CD4-positive, alpha-beta T cell treated with Interleukin-12 subunit alpha and Interleukin-12 subunit beta, for 1 hour (primary cell): Measurements from ENCODE around the gene SULF2.
A peak's percentile ranks its signal among the peaks of the same experiment; 100 is the strongest.

Experiments used
- DNase-seq: peaks from one replicate; pipeline ENCODE4 v3.0.0-alpha.2; 2020

The SULF2 gene

DNA sequence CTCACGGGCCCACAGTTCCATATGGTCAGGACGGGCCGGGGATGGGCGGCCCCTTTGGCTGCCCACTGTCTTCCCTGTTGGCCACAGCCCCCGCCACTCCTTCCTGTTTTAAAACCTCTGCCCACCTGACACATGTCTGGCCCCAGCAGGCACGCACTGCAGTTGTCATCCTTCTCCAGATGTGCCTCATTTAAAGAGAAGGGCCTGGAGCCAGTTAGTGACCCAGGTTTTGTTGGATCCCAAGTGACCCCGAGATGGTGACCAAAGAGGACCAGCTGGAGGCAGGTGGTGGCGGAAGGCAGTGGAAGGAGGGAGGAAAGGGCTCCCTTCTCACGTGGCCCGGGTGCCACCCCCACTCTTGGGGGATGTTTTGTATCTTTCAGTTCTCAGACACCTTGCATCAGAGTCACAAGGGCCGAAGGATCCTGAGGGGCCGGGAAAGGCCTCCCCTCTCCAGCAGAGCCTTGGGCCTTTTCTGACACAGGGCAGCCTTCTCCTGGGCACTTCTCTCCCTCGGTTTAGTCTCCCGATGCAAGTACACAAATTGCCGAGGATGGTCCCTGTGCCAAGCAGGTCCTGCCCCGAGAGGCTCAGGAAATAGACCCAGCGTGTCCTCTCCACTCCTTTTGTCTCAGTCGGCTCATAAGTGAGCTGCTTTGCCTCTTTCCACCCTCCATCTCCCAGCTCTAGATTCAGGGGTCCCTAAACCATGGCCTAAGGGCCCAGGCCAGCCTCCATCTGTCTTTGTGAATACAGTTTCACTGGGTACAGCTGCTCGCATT lies 117.6 kb downstream of the SULF2 start:
- no peak for DNase-seq

DNA sequence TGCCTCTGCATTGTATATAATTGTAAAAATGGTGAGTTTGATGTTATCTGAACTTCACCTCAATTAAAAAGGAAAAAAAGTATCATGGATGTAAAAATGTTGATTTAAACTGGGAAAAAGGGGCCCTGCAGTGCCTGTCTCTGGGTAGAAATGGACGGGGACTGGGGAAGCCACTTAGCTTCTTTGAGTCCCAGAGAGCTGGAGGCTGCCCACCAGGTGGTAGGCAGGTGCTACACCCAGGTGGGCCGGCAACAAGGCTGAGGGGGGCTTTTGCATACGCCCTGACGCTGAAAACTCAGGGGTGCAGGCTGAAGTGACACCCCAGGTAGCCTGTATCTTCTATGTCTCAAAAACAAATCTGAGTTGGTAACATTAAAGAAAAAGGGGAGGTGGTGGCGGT lies 118.2 kb downstream of the SULF2 start:
- DNase-seq, result no peak

GRCh38 chr20:47666304-47666703 lies 119.0 kb downstream of the SULF2 start:
- no peak for DNase-seq

- DNase-seq, result no peak
Measured at GRCh38 chr20:47665221-47665991, 119.9 kb downstream of the SULF2 start.

DNA sequence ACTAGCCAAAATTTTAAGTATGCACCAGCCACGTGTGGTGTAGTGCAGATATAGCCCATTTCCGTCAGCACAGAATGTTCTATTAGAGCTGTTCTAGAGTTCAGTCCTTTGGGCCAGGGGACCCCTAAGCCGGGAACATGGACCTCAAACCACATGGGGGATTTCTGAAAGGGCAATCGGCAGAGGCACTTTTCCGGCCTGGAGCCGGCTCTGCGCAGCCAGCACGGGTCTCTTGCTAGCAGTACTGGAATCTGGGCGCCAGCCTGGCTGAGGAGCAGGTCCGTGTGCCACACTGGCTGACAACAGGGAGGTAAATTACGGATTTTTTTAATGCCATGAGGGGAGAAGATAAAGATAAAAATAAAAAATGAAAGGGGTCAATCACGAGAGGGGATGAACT lies 120.5 kb downstream of the SULF2 start:
- DNase-seq, result no peak

GRCh38 chr20:47664068-47664437 lies 121.2 kb downstream of the SULF2 start:
- DNase-seq, result no peak

DNA sequence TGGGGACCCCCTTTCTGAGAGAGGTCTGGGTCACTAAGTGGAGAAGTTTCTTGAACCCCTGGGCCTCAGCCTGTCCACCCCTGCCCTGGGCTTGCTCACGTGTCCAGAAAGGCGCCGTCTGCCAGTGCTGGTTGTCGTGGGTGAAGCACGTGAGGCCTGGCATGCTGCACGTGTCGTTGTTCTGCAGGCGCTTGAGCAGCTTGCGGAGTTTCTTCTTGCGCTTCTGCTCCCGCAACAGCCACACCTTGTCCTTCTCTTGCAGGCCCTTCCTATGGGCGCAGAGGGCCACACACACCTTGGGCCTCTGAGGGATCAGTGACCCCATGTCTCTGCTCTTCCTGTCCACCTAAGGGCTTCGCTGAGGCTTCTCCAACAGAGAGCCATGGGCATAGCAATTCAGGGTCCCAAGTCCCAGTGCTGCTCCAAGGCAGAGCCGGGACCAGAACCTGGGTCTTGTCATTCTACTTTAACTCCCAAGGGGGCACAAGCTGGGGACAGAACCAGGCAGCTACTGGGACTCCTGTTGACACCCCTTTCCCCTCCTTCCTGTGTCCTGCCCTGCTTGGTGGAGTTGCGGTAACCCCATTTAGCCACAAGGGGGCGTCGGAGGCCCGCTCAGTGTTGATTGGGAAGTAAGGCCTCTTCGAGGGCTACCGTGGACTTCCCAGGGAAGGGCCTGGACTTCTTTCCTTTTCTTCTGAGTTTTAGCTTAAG lies 121.8 kb downstream of the SULF2 start:
- peak; percentile 69 for DNase-seq

DNA sequence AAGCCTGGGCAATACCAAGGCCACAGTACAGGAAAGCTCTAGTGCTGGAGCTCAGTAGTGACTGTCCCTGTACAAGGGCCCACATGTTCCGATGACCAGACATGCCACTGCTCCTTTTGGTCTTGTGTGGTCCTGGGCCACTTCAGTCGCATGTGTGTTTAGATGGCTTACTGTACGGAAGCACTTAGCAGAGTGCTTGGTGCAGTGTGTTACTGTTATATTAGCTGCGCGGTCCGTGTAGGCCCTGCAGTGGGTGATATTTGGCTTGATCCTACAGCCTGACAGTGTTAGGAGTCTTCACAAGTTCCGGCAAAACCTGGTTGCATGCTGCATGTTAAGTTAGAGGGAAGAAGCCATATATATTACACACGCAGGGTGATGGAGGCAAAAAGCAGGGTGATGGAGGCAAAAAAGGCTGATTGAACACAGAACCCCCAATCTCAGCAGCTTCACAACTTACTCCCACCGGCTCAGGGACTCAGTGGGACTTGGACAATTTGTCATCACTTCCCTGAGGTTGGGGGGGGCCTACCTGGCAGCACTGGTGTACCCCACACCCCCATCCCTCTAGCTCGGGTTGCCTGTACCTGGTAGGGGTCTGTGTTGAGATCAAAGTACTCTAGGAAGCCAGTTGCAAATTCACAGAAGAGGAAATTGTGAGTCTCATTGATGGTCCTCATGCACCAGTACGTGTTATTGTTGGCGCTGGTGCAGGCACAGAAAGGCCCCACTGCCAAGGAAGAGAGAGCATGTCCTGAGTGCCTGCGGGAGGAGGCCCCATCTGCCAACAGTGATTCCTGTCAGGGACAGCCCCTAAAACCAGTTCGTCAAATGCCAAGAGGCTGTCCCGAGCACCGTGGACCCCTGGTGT lies 122.6 kb downstream of the SULF2 start:
- no peak for DNase-seq

DNA sequence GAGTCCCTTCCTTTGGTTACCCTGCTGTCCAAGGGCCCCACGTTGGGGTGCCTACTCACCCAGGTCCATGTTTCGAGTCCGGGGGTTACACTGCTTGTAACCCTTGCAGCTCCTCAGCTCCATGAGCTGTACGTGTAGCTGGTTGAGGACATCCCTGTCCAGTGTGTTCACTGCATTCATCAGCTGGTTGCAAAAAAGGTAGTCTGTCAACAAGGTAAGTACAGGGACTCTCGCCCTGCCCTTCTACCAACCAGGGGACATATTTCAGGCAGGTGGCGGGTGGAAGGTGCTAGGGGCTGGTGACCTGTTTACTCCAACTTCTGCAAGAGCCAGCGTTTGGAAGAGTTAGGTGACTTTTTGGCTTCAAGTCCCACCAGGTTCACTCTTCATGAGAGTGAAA lies 123.6 kb downstream of the SULF2 start:
- no peak for DNase-seq

GRCh38 chr20:47660983-47661700 lies 124.1 kb downstream of the SULF2 start:
- DNase-seq, result no peak

DNA sequence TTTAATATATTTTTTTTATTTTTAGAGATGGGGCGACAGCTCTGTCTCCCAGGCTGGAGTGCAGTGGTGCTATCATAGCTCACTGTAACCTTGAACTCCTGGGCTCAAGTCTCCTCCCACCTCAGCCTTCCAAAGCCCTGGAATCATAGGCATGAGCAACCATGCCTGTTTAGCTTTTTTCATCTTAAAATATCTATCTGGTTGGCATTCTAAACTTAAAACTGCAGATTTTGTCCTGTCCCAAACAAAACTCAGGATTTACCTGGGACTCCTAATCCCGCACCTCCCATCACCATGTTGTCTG lies 124.7 kb downstream of the SULF2 start:
- no peak for DNase-seq

GRCh38 chr20:47659904-47660601 lies 125.2 kb downstream of the SULF2 start:
- DNase-seq, result no peak

- no peak for DNase-seq
Measured at GRCh38 chr20:47656318-47656717, 129.0 kb downstream of the SULF2 start.

DNA sequence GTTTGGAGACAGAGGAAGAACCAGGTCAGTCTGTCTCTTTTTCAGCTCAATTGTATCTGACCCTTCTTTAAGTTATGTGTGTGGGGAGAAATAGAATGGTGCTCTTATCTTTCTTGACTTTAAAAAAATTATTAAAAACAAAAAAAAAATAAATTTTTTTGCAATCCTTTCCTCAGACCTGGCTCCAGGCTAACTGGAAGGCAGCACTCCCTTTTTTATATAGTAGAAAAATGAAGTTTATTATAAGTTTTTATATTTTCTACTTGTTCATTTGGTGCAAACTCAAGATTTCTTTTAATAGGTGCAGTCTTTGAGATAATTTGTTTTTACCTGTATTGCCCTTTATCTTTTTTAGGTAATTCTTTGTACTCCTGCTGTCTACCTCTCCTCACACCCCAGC lies 129.6 kb downstream of the SULF2 start:
- no peak for DNase-seq

- no peak for DNase-seq
Measured at GRCh38 chr20:47654370-47654769, 130.9 kb downstream of the SULF2 start.

GRCh38 chr20:47653869-47654268 lies 131.4 kb downstream of the SULF2 start:
- DNase-seq, result no peak

- no peak for DNase-seq
Measured at GRCh38 chr20:47652794-47653193, 132.5 kb downstream of the SULF2 start.

- DNase-seq, result no peak
Measured at GRCh38 chr20:47652301-47652700, 133.0 kb downstream of the SULF2 start.

DNA sequence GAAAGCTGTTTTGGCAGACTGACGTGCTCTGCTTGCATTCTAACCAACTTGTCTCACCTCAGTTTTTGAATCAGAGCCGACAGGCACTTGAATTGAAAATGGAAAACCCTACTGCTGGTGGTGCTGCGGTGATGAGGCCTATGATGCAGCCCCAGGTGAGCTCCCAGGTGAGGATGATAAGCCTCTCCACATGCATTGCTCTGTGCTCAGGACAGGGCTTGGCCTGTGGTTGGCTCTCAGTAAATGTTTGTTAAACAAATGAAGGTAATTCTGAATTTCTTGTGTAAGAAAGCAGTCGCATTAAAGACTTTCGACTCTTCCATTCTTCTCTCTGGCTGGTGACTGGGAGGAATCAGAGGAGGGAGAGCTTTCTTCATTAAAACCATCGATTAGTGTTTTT lies 136.3 kb downstream of the SULF2 start:
- DNase-seq, result no peak

DNA sequence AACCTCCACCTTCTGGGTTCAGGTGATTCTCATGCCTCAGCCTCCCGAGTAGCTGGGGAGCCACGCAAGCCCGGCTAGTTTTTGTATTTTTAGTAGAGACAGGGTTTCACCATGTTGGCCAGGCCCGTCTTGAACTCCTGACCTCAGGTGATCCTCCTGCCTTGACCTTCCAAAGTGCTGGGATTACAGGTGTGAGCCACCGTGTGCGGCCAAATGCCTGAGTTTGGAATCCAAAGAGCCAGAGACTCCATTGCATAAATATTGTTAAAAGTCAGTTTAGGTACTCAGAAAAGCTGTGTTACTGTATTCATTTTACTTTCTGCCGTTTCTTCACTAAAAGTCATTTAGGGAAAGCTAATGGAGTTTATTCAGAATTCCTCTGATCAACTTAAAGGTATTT lies 137.3 kb downstream of the SULF2 start:
- DNase-seq, result no peak

GRCh38 chr20:47645632-47646031 lies 139.6 kb downstream of the SULF2 start:
- DNase-seq, result no peak

DNA sequence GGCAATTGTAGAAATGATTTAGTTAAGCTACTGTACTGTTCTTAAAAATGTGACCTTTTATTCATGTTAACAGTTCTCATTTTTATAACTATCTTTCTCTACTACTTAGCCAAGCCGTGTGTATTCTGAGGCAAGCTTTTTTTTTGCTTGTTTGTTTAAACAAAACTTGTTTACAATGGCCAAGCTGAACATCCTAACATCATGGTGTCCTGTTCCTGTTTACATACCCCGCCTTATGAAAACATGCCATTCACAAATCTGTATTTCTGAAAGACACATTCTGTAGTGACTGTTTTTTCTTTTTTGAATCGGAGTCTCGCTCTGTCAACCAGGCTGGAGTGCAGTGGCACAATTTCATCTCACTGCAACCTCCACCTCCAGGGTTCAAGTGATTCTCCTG lies 142.7 kb downstream of the SULF2 start:
- no peak for DNase-seq
